SK-N-MC (cell line): ENCODE measurements around the gene DLG5.

ENCODE experiments used
- EZH2 ChIP-seq: fragments of 200-600 bp; sonication (generic); IDR thresholded peaks from one replicate; pipeline ENCODE4 v1.6.1; 2017; ENCODE audit warnings: antibody characterized with exemption
- FOXP2 ChIP-seq: optimal IDR thresholded peaks from 2 replicates; pipeline ENCODE3; 2011; ENCODE audit warnings: mild to moderate bottlenecking, moderate library complexity; ENCODE audit not compliant: insufficient read depth; ENCODE audit errors: extremely low read length, control extremely low read depth
- POLR2AphosphoS5 ChIP-seq: IDR thresholded peaks from 2 replicates; pipeline ENCODE4 v1.6.1; 2012; ENCODE audit warnings: mild to moderate bottlenecking, low read depth, low read length, borderline replicate concordance

- TF ChIP-seq EZH2 (no peak), POLR2AphosphoS5 (no peak), FOXP2 (no peak)
Measured at GRCh38 chr10:77853256-77853655, 73.3 kb downstream of the DLG5 start.
